HG03196 (cell line): ENCODE data around the gene TRAPPC12.

Experiments used
- ATAC-seq: cut with Tn5 transposase; IDR thresholded peaks from one replicate; pipeline ENCODE4 v1.9.1; 2021; ENCODE audit not compliant: unreplicated experiment

The TRAPPC12 gene

DNA sequence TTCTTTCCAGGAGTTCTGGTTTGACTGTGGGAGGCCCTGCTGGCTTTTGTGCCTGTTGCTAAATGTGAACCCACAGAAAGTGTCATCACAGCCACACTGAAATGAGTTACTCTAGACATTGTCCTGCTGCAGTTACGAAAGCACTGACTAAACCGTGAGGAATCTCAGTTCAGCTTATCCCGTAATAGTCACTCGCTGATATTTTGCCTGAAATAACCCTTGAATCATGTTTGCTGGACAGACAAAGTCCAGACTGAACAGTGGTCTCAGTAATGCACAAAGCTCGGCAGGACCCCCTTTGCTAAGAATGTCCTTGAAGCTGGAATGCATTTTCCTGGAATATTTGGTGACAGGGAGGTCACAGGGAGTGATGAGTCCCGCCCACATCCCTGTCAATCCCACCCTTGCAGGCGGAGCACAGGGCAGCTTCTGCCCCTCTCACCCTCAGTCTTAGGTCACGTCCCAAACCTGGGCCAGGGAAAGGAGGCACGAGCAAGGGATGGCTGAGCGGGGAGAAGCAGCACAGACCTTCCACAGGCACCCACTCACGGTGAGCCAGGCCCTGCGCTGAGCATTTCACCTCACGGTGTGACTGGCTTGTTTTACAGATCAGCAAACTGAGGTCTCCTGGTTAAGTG lies 86.5 kb downstream of the TRAPPC12 start:
- ATAC-seq = no peak

DNA sequence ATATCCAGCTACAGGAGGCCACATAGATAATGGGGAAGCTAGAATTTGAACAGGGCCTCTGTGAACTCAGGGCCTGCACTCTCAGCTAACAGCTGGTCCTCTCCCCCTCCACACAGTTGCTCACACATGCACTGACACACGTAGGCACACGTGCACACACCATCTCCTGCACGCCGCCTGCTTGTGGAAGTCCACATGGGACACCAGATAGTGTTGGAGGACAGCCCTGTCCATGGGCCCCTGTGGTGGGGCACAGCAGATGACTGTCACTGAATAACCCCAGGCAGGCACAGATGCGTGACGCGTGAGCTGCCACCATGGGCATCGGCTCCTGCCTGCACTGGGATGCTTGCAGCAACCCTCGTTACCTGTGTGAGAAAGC lies 87.0 kb downstream of the TRAPPC12 start:
- ATAC-seq = no peak

DNA sequence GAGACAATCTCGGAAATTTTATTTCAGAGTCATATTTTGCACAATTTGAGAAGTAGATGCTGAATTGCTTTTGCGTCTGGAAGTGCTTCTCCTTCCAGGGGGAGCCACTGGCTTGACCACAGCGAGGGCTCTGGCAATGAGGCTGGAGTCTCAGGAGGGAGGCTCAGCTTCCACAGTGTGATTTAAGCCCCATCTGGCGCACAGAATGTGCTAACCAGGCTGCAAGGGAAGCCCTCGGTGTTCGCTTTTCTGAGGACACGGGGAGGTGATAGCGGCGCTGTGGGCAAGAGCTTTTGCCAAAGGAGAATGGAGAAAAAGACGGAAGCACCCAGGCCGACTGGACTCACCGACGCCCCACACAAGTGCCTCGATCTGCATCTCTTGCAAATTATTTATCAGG lies 87.5 kb downstream of the TRAPPC12 start:
- ATAC-seq = no peak

DNA sequence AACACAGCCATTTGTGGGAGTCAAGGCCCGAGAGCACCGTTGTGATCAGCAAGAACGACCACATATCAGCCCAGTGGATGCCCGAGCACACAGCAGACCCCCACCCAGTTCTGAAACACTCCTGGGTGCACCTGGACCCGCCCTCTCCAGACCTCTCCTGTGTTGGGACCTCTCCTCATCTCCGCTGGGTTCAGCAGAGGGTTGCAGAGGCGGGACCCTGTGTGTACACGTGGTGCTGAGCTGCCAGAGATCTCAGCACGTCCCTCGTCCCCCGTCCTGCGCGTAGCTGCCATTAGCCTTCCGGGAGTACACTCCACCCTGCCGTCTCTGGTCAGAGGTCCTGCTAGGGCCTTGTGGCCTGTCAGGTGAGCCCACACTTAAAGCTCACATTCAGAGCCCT lies 88.2 kb downstream of the TRAPPC12 start:
- ATAC-seq = no peak

DNA sequence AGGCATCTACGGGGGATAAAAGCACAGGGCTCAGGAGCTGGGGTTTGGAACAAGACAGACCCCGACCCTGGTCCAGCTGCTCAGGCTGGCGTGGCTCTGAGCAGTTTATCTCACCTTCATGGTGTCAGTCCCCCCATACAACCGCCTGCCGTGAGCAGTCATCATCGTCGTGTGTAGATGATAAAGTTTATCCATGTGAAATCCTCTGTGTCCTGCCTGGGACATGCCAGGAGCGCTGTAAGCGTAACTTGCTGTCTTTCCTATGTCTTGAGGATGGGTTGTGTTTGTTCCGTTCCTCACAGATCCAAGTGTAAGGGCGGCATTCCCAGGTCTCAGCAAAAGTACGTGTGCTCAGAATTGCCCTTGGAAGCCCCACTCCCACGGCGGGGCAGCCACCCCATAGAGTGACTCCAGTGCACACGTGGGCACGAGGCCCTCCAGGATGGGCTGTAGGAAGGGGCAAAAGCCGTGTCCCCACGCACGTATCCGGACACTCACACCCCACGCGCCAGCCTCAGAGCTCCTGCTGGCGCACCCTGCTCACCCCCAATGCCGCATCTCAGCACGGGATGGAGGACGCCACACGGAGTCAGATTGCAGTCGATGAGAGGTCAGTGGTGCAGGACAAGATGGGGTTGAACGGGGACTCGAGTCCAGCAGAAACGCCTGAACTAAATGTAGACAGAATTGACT lies 88.9 kb downstream of the TRAPPC12 start:
- no peak for ATAC-seq

DNA sequence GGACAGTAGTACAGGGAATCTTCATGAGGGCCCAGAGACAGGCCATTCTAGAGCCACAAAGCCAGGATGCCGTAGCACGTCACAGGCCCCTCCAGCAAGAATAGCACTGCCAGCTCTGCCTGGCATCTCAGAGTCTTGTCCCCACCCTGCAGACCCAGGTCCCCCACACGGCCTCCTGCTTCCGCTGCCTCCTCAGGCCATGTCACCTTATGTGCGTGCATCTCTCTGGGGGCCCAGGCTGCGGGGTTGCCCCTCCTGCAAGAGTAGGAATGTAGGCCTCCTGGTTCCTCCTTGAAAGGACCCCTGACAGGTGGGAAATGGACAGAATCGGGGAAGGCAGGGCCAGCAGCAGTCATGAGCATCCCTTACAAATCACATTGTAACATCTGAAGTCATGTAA lies 90.0 kb downstream of the TRAPPC12 start:
- ATAC-seq = no peak

DNA sequence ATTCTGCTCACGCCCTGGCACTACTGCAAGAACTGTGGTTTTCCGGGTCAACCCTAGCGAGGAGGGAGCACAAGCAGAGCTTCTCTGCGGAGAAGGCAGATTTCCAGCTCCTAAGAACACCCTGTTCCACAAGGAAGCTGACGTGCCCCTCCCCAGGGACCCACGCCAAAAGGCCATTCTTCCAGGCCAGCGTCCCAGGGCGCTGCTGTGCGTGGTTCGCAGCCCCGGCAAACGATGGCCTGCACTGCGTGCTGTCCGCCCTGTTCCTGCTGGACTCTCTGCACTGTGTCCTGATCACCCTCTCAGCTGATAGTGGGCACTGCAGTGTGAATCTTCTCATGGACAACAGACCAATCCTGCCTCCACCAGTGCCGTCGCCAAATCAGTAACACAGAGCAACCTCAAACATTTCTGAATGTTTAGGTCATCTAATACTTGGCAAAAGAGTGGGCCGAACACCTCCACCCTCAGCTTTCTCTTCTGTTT lies 90.7 kb downstream of the TRAPPC12 start:
- no peak for ATAC-seq

DNA sequence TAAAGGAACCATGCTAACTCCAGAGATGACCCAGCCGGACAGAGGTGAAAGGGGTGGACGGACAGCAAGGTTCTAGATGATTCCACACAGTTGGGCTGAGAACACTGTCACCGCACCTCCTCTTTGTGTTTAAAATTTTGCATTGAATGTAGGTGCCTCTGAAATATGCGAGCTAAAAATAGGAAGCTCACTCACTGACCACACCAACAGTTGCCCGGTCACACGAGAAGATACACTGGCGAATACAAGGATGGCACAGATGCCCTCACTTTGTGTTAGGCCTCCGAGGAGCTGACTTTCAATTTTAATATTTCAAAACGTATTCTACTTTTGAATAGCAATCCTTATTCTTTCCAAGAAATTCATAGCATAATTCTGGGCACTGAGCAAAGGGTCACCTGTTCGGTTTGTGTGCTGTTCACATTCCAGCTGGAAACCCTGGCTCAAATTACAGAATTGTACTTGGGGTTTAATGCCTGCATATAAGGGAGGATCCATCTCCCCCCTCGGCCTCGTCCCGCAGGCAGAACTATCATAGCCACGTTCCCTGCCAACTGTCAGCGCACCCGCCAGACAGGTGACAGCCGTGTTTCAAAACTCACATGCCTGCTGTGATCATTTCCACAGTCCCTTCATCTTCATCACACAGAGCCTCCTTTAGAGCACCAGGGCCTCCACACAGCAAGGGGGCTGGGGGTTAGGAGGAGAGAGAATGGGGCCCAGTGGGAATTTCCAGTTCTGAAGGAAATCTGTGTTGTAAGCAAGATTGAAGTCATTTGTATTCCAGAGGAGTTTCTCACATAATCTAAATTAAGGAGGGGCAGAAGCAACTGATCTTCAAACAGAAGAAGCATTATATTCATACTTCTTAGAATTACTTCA lies 91.6 kb downstream of the TRAPPC12 start:
- ATAC-seq = no peak

DNA sequence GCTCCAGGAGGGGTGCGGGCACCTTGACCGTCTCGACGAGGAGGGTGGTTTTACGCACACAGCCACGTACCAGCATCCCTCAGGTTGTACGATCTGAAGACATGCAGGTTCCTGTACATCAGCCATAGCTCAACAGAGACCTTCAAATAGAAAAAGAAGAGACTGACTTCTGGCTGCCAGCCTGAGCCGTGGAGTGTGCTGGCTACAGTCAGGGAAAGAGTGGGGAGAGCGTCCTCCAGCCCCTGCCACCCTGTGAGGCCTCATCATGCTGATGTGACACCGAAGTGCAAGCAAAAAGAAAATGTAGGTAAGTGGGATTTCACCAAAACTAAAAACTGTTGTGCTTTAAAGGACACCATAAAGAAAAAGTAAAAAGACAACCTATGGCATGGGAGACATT lies 92.8 kb downstream of the TRAPPC12 start:
- no peak for ATAC-seq

DNA sequence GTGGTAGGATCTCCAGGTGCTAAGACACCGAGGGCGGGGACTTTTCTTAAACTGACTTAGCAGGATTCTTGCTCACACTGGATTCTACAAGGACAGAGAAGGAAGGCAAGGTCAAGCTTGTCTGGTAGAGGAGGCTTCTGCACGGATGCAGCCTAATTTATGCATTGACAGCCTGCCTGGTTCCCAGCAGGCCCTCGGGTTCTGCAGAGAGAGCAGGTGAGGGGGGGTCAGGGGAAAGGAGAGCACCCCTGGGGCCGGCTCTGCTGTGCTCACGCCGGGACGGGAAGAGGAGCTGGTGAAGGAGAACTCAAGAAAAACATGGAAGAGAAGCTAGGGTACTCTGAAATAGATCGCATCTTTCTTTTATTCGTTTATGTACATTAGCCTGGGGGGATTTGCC lies 93.5 kb downstream of the TRAPPC12 start:
- no peak for ATAC-seq

DNA sequence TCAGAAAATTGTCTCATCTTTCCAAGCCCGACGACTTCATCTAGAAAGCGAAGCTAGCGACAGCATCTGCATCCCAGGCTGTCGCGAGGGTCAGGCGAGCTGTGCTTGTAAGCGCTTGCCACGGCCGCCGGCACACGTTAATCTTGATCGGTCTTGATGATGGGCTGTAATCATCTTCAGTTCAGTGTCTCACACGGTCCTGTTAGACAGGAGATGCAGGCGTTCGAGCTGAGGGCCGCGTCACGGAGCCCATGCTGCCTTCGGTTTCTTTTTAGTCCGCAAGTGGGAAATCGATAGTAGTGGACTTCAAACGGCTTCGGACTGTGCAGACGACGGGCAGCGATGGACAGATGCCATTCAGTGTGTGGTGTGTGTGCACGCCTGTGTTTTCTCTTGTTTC lies 96.3 kb downstream of the TRAPPC12 start:
- ATAC-seq = no peak

DNA sequence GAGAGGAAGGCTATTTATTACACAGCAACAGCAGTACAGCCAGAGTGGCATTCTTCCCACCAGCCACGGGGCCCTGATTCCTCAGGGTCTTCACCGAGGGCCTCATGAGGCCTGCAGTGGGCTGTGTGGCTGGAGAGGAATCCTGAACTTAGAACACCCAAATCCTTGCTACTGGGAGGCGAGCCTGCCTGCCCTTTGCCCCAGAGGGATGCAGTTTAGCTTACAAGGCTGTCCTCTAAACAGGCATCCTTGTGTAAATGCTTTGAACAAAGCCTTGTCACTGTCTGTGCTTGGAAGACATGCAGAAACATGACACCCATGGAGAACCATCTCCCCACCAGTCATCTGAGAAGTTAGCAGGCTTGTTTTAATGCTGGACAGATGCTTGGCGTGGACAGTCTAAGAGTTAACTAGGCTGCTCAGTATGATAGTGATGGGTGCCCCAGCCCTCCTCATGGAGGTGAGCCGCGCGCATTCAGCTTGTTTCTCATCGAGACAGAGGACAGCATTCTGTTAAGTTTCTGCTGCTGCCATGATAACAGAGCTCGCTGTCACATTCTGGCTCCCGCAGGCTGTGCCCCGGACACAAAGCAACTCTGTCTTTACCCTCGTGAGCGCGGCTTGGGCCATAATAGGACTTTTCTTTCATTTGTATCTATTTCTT lies 97.0 kb downstream of the TRAPPC12 start:
- no peak for ATAC-seq

DNA sequence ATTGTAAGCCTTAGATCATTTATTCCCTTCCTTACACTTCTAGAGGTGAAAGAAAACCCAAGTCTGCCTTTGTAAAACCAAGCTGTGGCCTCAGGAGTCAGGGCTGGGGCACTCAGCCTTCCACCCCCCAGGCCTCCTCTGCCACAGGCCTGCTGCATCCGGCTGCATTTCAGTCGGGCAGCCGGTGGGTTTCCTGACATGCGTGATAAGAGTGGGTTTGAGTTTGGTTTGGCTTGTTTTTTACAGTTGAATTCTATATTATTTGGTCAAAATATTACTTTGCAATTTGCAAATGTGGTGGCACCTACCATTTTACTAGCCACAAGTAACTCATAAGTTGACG lies 97.5 kb downstream of the TRAPPC12 start:
- no peak for ATAC-seq

DNA sequence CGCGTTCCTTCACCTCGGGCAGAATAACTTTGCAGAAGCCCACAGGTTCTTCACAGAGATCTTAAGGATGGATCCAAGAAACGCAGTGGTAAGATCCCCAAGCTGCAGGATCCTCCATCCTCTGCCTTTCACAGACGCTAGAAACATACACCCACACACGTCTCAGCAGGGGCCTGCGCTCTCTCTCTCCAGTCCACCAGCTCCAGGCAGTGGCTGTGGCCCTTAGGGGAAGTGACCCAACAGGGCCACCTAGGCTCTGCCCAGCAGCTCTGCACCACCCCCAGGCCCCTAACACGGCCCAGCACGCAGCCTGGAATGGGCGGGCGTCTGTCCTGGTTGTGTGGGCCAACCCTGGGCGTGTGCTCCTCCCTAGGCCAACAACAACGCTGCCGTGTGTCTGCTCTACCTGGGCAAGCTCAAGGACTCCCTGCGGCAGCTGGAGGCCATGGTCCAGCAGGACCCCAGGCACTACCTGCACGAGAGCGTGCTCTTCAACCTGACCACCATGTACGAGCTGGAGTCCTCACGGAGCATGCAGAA lies 99.4 kb downstream of the TRAPPC12 start:
- no peak for ATAC-seq

DNA sequence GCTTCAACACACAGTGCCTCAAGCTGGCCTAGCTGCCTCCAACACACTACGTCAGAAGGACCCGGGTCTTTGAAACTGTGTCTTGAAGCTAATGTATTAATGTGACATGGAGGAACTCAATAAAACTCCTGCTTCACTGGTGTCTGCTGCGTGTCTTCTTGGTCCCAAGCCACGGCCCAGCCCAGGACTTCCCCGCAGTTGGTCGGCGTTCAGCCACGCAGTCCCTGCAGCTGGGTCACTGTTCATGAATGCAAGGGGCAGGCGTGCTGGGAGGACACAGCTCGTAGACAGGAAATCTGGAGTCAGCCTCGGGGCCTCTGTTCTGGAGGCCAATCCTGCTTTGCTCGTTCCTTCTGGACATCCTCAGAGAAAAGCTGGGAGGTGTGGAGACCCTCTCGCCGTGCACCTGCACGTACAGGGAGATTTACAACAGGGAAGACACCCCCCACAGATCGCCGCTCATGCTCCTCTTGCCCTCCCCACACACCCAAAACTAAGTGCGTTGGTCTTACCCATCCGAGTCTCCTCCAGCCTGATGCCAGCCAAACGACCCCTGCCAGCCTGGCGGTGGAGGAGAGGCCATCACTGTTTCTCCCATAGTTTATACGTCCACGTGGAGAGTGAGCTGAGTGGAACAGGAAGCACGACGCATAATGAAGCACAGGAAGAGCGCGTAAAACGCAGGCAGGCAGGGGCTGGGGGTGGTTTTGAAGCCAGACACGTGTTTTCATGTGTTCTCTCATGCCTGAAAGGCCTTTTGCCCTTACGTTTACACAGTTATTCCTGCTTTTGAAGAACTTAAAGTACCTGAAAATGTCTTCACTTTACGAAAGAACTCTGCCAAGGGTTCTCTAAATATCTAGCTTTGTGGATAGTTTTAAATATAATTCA lies 100.2 kb downstream of the TRAPPC12 start:
- ATAC-seq = no peak

DNA sequence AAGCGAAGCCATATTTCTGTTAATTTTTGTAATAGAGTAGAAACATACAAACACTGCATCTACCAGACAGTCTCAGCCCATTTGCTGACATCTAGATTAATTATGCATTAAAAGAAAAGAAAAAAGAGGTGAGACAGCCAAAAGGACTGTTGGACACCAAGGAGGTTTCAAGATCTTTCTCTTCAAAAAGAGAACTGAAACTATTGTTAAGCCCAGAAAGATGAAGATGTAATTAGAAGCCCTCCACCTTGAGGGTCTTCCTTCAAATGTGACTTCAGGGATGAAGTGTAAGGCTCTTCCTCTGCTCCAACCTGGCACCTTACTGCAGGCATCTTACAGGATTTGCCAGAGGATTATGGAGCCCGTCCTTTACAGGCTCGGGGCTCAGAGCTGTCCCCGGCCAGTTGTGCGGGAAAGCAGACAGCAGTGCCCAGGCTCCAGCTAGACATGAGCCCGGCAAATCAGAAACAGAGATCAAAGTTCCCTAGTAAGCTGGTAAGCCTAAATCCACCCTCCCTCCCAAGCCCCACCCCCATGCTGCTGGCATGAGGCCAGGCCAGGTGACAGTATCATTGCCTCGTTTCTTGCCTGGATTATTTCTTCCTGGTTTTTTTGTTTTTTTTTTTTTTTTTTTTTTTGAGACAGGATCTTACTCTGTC lies 101.0 kb downstream of the TRAPPC12 start:
- ATAC-seq = no peak

DNA sequence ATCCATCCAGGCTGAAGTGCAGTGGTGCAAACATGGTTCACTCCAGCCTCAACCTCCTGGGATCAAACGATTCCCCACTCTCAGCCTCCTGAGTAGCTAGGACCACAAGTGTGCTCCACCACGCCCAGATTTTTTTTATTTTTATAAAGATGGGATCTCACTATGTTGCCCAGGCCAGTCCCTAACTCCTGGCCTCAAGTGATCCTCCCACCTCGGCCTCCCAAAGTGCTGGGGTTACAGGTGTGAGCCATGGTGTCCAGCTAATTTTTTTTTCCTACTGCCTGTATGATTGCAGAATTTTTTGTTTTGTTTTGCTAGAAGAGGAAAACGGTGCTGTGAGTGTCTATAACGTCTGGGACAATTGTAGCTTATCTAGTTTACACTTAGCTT lies 101.5 kb downstream of the TRAPPC12 start:
- ATAC-seq = no peak

DNA sequence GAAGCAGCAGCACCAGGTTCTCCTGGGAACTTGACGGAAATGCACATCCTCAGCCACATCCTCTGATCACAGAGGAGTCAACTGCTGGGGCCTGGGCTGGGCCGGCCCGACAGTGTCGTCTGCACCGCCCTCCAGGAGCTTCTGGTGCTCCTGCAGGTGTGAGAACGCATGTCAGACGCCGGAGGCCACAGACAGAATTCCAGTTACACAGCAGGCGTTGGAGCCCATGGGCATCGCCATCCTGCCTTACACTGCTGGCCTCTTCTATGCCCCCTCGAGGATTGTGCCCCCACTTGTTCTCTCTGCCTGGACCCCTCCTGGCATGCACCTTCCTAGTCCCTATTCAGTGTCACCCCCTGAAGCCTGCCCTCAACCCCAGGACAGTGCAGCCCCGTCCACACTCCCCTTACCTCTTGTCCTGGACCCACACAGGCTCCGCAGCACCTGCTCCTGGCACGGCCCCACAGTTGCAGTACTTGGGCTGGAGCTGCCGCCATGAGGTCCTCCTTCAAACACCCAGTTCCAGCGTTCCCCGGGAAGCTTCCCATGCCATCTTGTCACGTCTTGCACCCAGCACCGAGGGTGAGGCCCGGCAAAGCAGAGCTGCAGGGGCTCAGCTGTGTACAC lies 102.4 kb downstream of the TRAPPC12 start:
- ATAC-seq = no peak

DNA sequence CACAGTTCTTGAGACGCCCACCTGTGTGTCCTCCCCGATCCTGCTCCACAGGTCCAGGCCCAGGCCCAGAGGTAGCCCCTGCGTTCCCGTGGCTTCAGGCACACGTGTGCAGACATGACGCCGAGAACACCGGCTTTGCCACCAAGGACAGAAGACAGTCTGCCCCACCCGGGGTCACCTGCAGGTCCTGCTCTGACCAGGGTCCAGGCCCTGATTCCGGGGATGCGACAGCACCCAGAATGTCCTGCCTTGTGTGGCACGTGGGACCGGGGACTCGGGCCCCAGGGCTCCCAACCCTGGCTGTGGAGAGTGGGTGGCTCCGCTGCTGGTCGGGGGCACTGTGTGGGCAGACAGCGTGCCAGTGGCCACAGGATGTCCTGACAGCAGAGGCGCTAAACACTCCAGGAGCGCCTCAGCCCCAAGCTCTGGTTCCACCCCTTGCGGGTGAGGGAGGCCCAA lies 102.9 kb downstream of the TRAPPC12 start:
- no peak for ATAC-seq
